Bronchial epithelial cell (primary cell): ENCODE measurements around the gene GNA14. TPM values are rescaled to one million over a fixed set of nuclear protein-coding genes. Genes with fewer than 3 reads are reported as not detected.
"Not testable (repeated sequence)": the region's sequence is repeated elsewhere in the genome, so short reads cannot be mapped to it uniquely, and the experiment has no call there.

Experiments used
- DNase-seq: peaks from one replicate; pipeline ENCODE4 v3.0.0-alpha.2; 2010; ENCODE audit warnings: low read depth
- FAIRE-seq: peaks from 2 replicates; lab custom pipeline; 2011; peaks lifted over from hg19 to GRCh38; lab: Jason Lieb, UNC
- H3K27me3 ChIP-seq: 2 replicates; pipeline ENCODE4 v1.5.1; 2011; ENCODE audit warnings: low read length; ENCODE audit not compliant: control insufficient read depth, insufficient read depth
- H3K36me3 ChIP-seq: 2 replicates; pipeline ENCODE4 v1.5.1; 2011; ENCODE audit warnings: low read length; ENCODE audit not compliant: control insufficient read depth, insufficient read depth
- H3K4me3 ChIP-seq: 2 replicates; pipeline ENCODE4 v1.5.1; 2011; ENCODE audit warnings: mild to moderate bottlenecking, low read depth, low read length, control low read depth
- total RNA-seq: library from RNA; depleted of rRNA; stranded (reverse); fragments of >200 nt; gene quantifications from 2 replicates; pipeline ENCODE4 v1.2.1, GENCODE V29; 2014
- TF ChIP-seq, protein P1 (sequence below): IDR thresholded peaks from 2 replicates; pipeline ENCODE4 v1.5.1; 2011; ENCODE audit warnings: mild to moderate bottlenecking, moderate library complexity, low read length, control low read depth, inconsistent platforms; ENCODE audit not compliant: insufficient read depth, severe bottlenecking

The GNA14 gene
- total RNA-seq, 1 donor from 2014 or later, result not detected

DNA sequence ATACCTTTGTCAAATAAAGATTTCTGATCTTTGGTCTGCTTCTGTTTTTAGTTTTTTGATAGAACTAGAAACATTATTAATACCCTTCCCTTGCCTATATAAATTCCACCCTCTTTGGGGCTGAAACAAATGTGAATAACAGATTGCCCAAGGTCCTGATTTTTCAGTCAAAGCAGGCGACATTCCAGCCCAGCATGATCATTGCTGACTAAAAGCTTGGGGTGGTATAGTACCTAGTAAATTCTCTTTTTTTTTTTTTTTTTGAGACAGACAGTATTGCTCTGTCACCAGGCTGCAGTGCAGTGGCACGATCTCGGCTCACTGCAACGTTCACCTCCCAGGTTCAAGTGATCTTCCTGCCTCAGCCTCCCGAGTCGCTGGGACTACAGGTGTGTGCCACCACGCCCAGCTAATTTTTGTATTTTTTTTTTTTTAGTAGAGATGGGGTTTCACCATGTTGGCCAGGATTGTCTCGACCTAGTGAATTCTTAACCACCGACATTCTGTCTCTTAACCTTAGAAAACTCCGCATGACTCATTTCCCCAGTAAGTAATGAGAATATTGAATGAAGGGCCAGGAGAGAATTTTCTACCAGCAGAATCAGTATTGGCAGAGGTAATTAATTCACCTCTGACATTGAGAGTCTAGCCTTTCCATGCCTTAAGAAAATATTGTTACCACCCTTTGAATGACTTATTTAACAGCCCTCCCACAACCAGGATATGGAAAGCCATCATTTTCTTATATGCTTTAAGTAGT is 226.4 kb downstream of the GNA14 start:
- Histone ChIP-seq H3K27me3 (no peaks in the 10 kb centered on the region), H3K36me3 (no peaks in the 10 kb centered on the region), H3K4me3 (no peak overlapping the region)
- TF ChIP-seq, protein P1, sequence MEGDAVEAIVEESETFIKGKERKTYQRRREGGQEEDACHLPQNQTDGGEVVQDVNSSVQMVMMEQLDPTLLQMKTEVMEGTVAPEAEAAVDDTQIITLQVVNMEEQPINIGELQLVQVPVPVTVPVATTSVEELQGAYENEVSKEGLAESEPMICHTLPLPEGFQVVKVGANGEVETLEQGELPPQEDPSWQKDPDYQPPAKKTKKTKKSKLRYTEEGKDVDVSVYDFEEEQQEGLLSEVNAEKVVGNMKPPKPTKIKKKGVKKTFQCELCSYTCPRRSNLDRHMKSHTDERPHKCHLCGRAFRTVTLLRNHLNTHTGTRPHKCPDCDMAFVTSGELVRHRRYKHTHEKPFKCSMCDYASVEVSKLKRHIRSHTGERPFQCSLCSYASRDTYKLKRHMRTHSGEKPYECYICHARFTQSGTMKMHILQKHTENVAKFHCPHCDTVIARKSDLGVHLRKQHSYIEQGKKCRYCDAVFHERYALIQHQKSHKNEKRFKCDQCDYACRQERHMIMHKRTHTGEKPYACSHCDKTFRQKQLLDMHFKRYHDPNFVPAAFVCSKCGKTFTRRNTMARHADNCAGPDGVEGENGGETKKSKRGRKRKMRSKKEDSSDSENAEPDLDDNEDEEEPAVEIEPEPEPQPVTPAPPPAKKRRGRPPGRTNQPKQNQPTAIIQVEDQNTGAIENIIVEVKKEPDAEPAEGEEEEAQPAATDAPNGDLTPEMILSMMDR, result no peak
- DNase-seq, result no peak
- no peak for FAIRE-seq

DNA sequence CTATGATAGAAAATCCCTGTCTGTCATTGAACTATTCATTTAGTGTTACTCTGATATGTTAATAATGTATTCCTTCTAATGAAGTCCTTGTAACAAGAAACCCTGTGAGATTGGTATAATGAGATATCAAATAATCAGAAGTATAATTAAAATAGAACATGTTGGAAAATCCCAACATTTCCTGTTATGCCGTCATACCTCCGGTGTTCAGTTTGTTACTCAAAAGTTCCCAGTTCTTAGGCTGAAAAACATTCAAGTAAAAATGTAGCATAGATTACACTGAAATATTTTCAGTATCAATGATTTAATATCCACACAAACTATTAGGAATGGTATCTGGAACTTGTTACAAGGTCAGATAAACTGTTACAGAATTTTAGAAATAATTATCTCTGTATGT is 227.5 kb downstream of the GNA14 start:
- TF ChIP-seq, protein P1, result no peak
- Histone ChIP-seq H3K36me3 (no peaks in the 10 kb centered on the region), H3K27me3 (no peaks in the 10 kb centered on the region), H3K4me3 (no peak overlapping the region)
- no peak for DNase-seq
- no peak for FAIRE-seq

DNA sequence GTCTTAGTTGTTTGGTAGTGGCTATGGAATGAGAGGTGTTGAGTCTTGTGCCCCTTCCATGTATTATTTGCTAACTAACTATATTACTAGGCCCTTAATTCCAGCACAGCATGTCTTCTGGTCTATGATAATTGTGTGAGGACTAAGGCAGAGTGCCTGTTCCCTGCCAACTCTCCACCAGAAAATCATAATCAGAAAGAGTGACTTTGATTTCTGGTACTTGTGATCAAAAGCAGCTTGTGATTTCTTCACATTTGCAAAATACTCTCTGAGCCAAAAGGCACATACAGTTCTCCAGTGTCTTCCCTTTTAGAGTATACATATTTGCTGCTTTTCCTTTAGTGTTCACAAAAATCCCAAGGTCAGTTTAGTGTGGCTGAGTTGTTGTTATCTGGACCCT is 229.9 kb downstream of the GNA14 start:
- TF ChIP-seq, protein P1, result no peak
- H3K27me3 ChIP-seq, result no peaks in the 10 kb centered on the region
- no peak overlapping the region for H3K4me3 ChIP-seq
- no peaks in the 10 kb centered on the region for H3K36me3 ChIP-seq
- FAIRE-seq (no peak), DNase-seq (no peak)

DNA sequence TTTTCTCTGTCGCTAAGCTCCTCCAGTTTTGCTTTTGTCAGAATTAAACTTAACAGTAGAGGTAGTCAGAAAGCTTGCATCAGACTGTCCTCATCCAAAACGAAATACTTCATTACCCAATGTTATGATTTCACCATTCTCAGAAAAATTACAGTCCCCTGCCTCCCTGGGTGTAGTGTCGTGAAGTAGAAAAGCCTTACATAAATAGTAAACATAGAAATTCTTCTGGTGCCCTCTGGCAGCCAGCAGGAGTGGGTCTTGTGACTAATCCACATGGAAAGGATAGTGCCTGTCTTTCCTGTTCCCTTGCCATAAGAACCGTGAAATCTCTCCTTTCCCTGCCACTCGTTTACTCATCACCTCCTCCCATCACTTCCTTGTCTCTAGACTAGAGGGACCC is 230.6 kb downstream of the GNA14 start:
- TF ChIP-seq, protein P1, result no peak
- no peaks in the 10 kb centered on the region for H3K36me3 ChIP-seq
- DNase-seq, result peak; percentile 65
- H3K27me3 ChIP-seq, result no peaks in the 10 kb centered on the region
- FAIRE-seq, result no peak
- no peak overlapping the region for H3K4me3 ChIP-seq

DNA sequence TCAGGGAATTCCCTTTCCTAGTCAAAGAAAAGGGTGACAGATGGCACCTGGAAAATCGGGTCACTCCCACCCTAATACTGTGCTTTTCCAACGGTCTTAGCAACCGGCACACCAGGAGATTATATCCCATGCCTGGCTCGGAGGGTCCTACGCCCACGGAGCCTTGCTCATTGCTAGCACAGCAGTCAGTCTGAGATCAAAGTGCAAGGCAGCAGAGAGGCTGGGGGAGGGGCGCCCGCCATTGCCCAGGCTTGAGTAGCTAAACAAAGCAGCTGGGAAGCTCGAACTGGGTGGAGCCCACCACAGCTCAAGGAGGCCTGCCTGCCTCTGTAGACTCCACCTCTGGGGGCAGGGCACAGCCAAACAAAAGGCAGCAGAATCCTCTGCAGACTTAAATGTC is 239.6 kb downstream of the GNA14 start:
- not testable (repeated sequence) for DNase-seq, H3K4me3 ChIP-seq, FAIRE-seq, H3K36me3 ChIP-seq, H3K27me3 ChIP-seq

DNA sequence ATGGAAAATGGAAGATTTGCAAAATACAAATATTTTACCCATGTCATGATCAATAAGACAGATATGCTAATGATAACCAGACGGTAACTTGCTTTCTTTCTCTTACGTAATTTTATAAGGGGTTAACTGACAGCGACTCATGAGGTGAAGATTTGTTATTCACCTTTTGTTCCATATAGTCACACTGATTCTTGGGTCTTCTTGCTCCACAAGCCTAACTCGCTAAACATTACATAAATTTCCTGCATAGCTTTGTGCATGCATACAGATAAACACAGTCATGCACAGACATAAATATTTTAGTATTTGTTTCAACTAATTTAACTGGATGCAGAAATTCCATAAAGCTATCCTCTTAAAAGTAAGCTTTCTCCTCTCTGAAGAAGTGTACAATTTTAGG is 244.9 kb downstream of the GNA14 start:
- TF ChIP-seq, protein P1, result no peak
- Histone ChIP-seq H3K36me3 (peaks cover 4% of the 10 kb centered on the region), H3K27me3 (no peaks in the 10 kb centered on the region), H3K4me3 (no peak overlapping the region)
- FAIRE-seq, result no peak
- no peak for DNase-seq
